Uterus (tissue), 2 donors: ENCODE data around the gene MPP3.

Experiments
- CTCF ChIP-seq, 4 experiments: fragments of 200-600 bp in 2 of 4; fragments of 450-650 bp in 2 of 4; sonication (generic) in 2 of 4; IDR thresholded peaks; one replicate each; pipeline ENCODE4 v1.5.1; 2016 to 2019; ENCODE audit warnings: antibody characterized with exemption in 4 of 4, mild to moderate bottlenecking in 2 of 4, moderate library complexity in 1 of 4
- POLR2A ChIP-seq, 2 donors: fragments of 450-650 bp; IDR thresholded peaks; one replicate each; pipeline ENCODE4 v1.6.1; 2016; ENCODE audit warnings: antibody characterized with exemption in 2 of 2, mild to moderate bottlenecking in 1 of 2, moderate library complexity in 1 of 2

GRCh38 chr17:43864161-43864984 is 31.4 kb upstream of the MPP3 start:
- TF ChIP-seq POLR2A (IDR thresholded peaks at IDR 0.05) (no peak), CTCF (IDR thresholded peaks at IDR 0.05) (no peak)
